ENCODE results near the gene KCNIP2.

KCNIP2 gene

GRCh38 chr10:101829561-101830315 is 13.9 kb downstream of the KCNIP2 start:
- Histone ChIP-seq H3K4me3 (ENCODE audit: control insufficient read depth in 1 of 7, extremely low read depth in 1 of 7, insufficient read depth in 4 of 7, low read depth in 2 of 7, low read length in 6 of 7) (peak overlapping the region; percentile 20 to 79 (median 65)), H3K9me3 (ENCODE audit: control extremely low read depth in 1 of 5, control insufficient read depth in 4 of 5, insufficient read depth in 2 of 5, low read depth in 1 of 5, low read length in 4 of 5) (no peaks in the 10 kb centered on the region), H3K36me3 (ENCODE audit: control insufficient read depth in 4 of 4, insufficient read depth in 4 of 4, low read length in 3 of 4) (peaks cover 0 to 4% (median under 1%) of the 10 kb centered on the region in 4 experiments), H3K4me1 (ENCODE audit: control extremely low read depth in 1 of 4, control insufficient read depth in 4 of 4, insufficient read depth in 4 of 4, low read length in 3 of 4) (peaks cover 3 to 54% (median 46%) of the 10 kb centered on the region in 4 experiments), H3K27me3 (replicated peaks in 2 of 5; ENCODE audit: control insufficient read depth in 4 of 5, insufficient read depth in 5 of 5, low read length in 4 of 5) (no peaks in the 10 kb centered on the region), H3K27ac (ENCODE audit: insufficient read depth in 1 of 2, low read depth in 1 of 2, low read length in 2 of 2, poor library complexity in 1 of 2, severe bottlenecking in 2 of 2) (peak overlapping the region in 1 of 2 experiments; percentile 52)
- ChIA-PET CTCF (interaction anchor here (1.2 to 4.2 kb wide), 2 partner anchors 10 to 11 kb away, joined by 6 to 18 read pairs; no protein-coding TSS in a partner anchor), POLR2A (interaction anchor here (0.5 to 1.2 kb wide), 5 partner anchors 9 to 1697 kb away, joined by 3 to 5 read pairs (median 3); partner anchors contain the start of gene OGA)
- DNase-seq = peak; percentile 73 to 90 (median 86)
- WGBS (ENCODE audit: insufficient coverage) = 0% methylated on average over 8 of the region's 31 CpGs

GRCh38 chr10:101828766-101829551 is 14.6 kb downstream of the KCNIP2 start:
- Histone ChIP-seq H3K4me3 (ENCODE audit: control insufficient read depth in 1 of 7, extremely low read depth in 1 of 7, insufficient read depth in 4 of 7, low read depth in 2 of 7, low read length in 6 of 7) (peak overlapping the region in 5 of 7 experiments; percentile 19 to 67 (median 53)), H3K27ac (ENCODE audit: insufficient read depth in 1 of 2, low read depth in 1 of 2, low read length in 2 of 2, poor library complexity in 1 of 2, severe bottlenecking in 2 of 2) (no peak overlapping the region), H3K27me3 (replicated peaks in 2 of 5; ENCODE audit: control insufficient read depth in 4 of 5, insufficient read depth in 5 of 5, low read length in 4 of 5) (no peaks in the 10 kb centered on the region), H3K4me1 (ENCODE audit: control extremely low read depth in 1 of 4, control insufficient read depth in 4 of 4, insufficient read depth in 4 of 4, low read length in 3 of 4) (peaks cover 0 to 47% (median 38%) of the 10 kb centered on the region in 4 experiments), H3K36me3 (ENCODE audit: control insufficient read depth in 4 of 4, insufficient read depth in 4 of 4, low read length in 3 of 4) (peaks cover 0 to 4% (median under 1%) of the 10 kb centered on the region in 4 experiments), H3K9me3 (ENCODE audit: control extremely low read depth in 1 of 5, control insufficient read depth in 4 of 5, insufficient read depth in 2 of 5, low read depth in 1 of 5, low read length in 4 of 5) (no peaks in the 10 kb centered on the region)
- DNase-seq = no peak
- CTCF ChIA-PET = interaction anchor here (1.2 to 4.2 kb wide), 3 partner anchors 10 to 12 kb away, joined by 6 to 18 read pairs (median 12); partner anchors contain the start of gene OGA
- POLR2A ChIA-PET = interaction anchor here (0.5 to 1.2 kb wide), 2 partner anchors 10 to 1697 kb away, joined by 4 to 5 read pairs; partner anchors contain the start of gene OGA
- WGBS (ENCODE audit: insufficient coverage) = 77% methylated on average over 23 of the region's 39 CpGs

- 97% methylated on average over 8 of the region's 10 CpGs for WGBS (ENCODE audit: insufficient coverage)
- no peak overlapping the region for H3K4me3 ChIP-seq (ENCODE audit: control insufficient read depth in 1 of 7, extremely low read depth in 1 of 7, insufficient read depth in 4 of 7, low read depth in 2 of 7, low read length in 6 of 7)
- H3K36me3 ChIP-seq (ENCODE audit: control insufficient read depth in 4 of 4, insufficient read depth in 4 of 4, low read length in 3 of 4) = peaks cover 0 to 4% (median under 1%) of the 10 kb centered on the region in 4 experiments
- ChIA-PET POLR2A (interaction anchor here (1.2 kb wide), 1 partner anchor 9 kb away, joined by 4 read pairs; the partner anchor contains the start of gene OGA), CTCF (interaction anchor here (0.8 to 2.1 kb wide), 5 partner anchors 8 to 182 kb away, joined by 3 to 12 read pairs (median 8); partner anchors contain the start of gene OGA)
- H3K27me3 ChIP-seq (replicated peaks in 2 of 5; ENCODE audit: control insufficient read depth in 4 of 5, insufficient read depth in 5 of 5, low read length in 4 of 5) = no peaks in the 10 kb centered on the region
- peaks cover 0 to 41% (median 32%) of the 10 kb centered on the region in 4 experiments for H3K4me1 ChIP-seq (ENCODE audit: control extremely low read depth in 1 of 4, control insufficient read depth in 4 of 4, insufficient read depth in 4 of 4, low read length in 3 of 4)
- DNase-seq = no peak
- no peak overlapping the region for H3K27ac ChIP-seq (ENCODE audit: insufficient read depth in 1 of 2, low read depth in 1 of 2, low read length in 2 of 2, poor library complexity in 1 of 2, severe bottlenecking in 2 of 2)
- H3K9me3 ChIP-seq (ENCODE audit: control extremely low read depth in 1 of 5, control insufficient read depth in 4 of 5, insufficient read depth in 2 of 5, low read depth in 1 of 5, low read length in 4 of 5) = no peaks in the 10 kb centered on the region
Observed at GRCh38 chr10:101827919-101828600, 15.5 kb downstream of the KCNIP2 start.

GRCh38 chr10:101826852-101827434 is 16.7 kb downstream of the KCNIP2 start:
- H3K36me3 ChIP-seq (ENCODE audit: control insufficient read depth in 4 of 4, insufficient read depth in 4 of 4, low read length in 3 of 4) = peaks cover 0 to 4% (median under 1%) of the 10 kb centered on the region in 4 experiments
- H3K27ac ChIP-seq (ENCODE audit: insufficient read depth in 1 of 2, low read depth in 1 of 2, low read length in 2 of 2, poor library complexity in 1 of 2, severe bottlenecking in 2 of 2) = no peak overlapping the region
- H3K27me3 ChIP-seq (replicated peaks in 2 of 5; ENCODE audit: control insufficient read depth in 4 of 5, insufficient read depth in 5 of 5, low read length in 4 of 5) = no peaks in the 10 kb centered on the region
- H3K9me3 ChIP-seq (ENCODE audit: control extremely low read depth in 1 of 5, control insufficient read depth in 4 of 5, insufficient read depth in 2 of 5, low read depth in 1 of 5, low read length in 4 of 5) = no peaks in the 10 kb centered on the region
- DNase-seq = no peak
- ChIA-PET CTCF (interaction anchor here (0.8 to 2.1 kb wide), 5 partner anchors 8 to 183 kb away, joined by 3 to 12 read pairs (median 8); partner anchors contain the start of gene OGA), POLR2A (interaction anchor here (1.2 kb wide), 1 partner anchor 8 kb away, joined by 4 read pairs; the partner anchor contains the start of gene OGA)
- H3K4me1 ChIP-seq (ENCODE audit: control extremely low read depth in 1 of 4, control insufficient read depth in 4 of 4, insufficient read depth in 4 of 4, low read length in 3 of 4) = peaks cover 0 to 36% (median 28%) of the 10 kb centered on the region in 4 experiments
- no peak overlapping the region for H3K4me3 ChIP-seq (ENCODE audit: control insufficient read depth in 1 of 7, extremely low read depth in 1 of 7, insufficient read depth in 4 of 7, low read depth in 2 of 7, low read length in 6 of 7)
- WGBS (ENCODE audit: insufficient coverage) = 96% methylated on average over 4 of the region's 5 CpGs

- ChIA-PET POLR2A (no interaction called here), CTCF (interaction anchor here (1.2 kb wide), 1 partner anchor 13 kb away, joined by 3 read pairs; no protein-coding TSS in a partner anchor)
- 100% methylated on average over 2 of the region's 2 CpGs for WGBS (ENCODE audit: insufficient coverage)
- H3K36me3 ChIP-seq (ENCODE audit: control insufficient read depth in 4 of 4, insufficient read depth in 4 of 4, low read length in 3 of 4) = peaks cover 0 to 4% (median under 1%) of the 10 kb centered on the region in 4 experiments
- H3K4me3 ChIP-seq (ENCODE audit: control insufficient read depth in 1 of 7, extremely low read depth in 1 of 7, insufficient read depth in 4 of 7, low read depth in 2 of 7, low read length in 6 of 7) = no peak overlapping the region
- DNase-seq = no peak
- H3K27ac ChIP-seq (ENCODE audit: insufficient read depth in 1 of 2, low read depth in 1 of 2, low read length in 2 of 2, poor library complexity in 1 of 2, severe bottlenecking in 2 of 2) = no peak overlapping the region
- H3K27me3 ChIP-seq (replicated peaks in 2 of 5; ENCODE audit: control insufficient read depth in 4 of 5, insufficient read depth in 5 of 5, low read length in 4 of 5) = no peaks in the 10 kb centered on the region
- peaks cover 0 to 16% (median 9%) of the 10 kb centered on the region in 4 experiments for H3K4me1 ChIP-seq (ENCODE audit: control extremely low read depth in 1 of 4, control insufficient read depth in 4 of 4, insufficient read depth in 4 of 4, low read length in 3 of 4)
- no peaks in the 10 kb centered on the region for H3K9me3 ChIP-seq (ENCODE audit: control extremely low read depth in 1 of 5, control insufficient read depth in 4 of 5, insufficient read depth in 2 of 5, low read depth in 1 of 5, low read length in 4 of 5)
Observed at GRCh38 chr10:101824736-101825135, 18.9 kb downstream of the KCNIP2 start.
